GM23338 (cell line): ENCODE results near the gene IL10. TPM values are rescaled to one million over a fixed set of nuclear protein-coding genes. Genes with fewer than 3 reads are reported as not detected.

Source experiments
- ATAC-seq: fragments of 200-7000 bp; cut with Tn5 transposase; 3 replicates; pipeline ENCODE4 v1.9.1; 2020
- DNase-seq: peaks from one replicate; pipeline ENCODE4 v3.0.0-alpha.2; 2015; ENCODE audit warnings: low spot score
- H2AFZ ChIP-seq: fragments of 200-600 bp; sonication (generic); 2 replicates; pipeline ENCODE4 v1.8.0; 2016; ENCODE audit warnings: antibody characterized with exemption, mild to moderate bottlenecking, moderate library complexity
- H3F3A ChIP-seq: fragments of 200-600 bp; sonication (generic); replicated peaks from 2 replicates; pipeline ENCODE4 v1.8.0; 2017; ENCODE audit warnings: antibody characterized with exemption, mixed run types, low read depth
- H3K27ac ChIP-seq: fragments of 200-600 bp; sonication (generic); 2 replicates; pipeline ENCODE4 v1.6.1; 2016; ENCODE audit warnings: low read depth
- H3K27me3 ChIP-seq: fragments of 200-600 bp; sonication (generic); 2 replicates; pipeline ENCODE4 v1.8.0; 2016; ENCODE audit warnings: mild to moderate bottlenecking, mixed run types, moderate library complexity; ENCODE audit not compliant: insufficient read depth
- H3K36me3 ChIP-seq: fragments of 200-600 bp; sonication (generic); 2 replicates; pipeline ENCODE4 v1.8.0; 2016; ENCODE audit warnings: mild to moderate bottlenecking; ENCODE audit not compliant: insufficient read depth
- H3K4me1 ChIP-seq: fragments of 200-600 bp; sonication (generic); 2 replicates; pipeline ENCODE4 v1.8.0; 2016; ENCODE audit warnings: mild to moderate bottlenecking, moderate library complexity; ENCODE audit not compliant: insufficient read depth
- H3K4me2 ChIP-seq: fragments of 200-600 bp; sonication (generic); 2 replicates; pipeline ENCODE4 v1.7.1; 2017; ENCODE audit warnings: mixed run types
- H3K4me3 ChIP-seq: fragments of 200-600 bp; sonication (generic); 2 replicates; pipeline ENCODE4 v1.6.1; 2016; ENCODE audit warnings: mixed run types
- H3K79me2 ChIP-seq: fragments of 200-600 bp; sonication (generic); replicated peaks from 2 replicates; pipeline ENCODE4 v1.8.0; 2017; ENCODE audit warnings: mild to moderate bottlenecking; ENCODE audit not compliant: insufficient read depth
- H3K9me2 ChIP-seq: fragments of 200-600 bp; sonication (generic); 2 replicates; pipeline ENCODE4 v1.8.0; 2017; ENCODE audit not compliant: insufficient read depth
- H4K20me1 ChIP-seq: fragments of 200-600 bp; sonication (generic); replicated peaks from 2 replicates; pipeline ENCODE4 v1.8.0; 2017; ENCODE audit warnings: mild to moderate bottlenecking; ENCODE audit not compliant: insufficient read depth
- H3K27ac Mint-ChIP-seq: 2 replicates; pipeline ENCODE4 v1.8.0; 2020; ENCODE audit warnings: inconsistent platforms, mild to moderate bottlenecking, moderate library complexity, mixed read lengths
- H3K27me3 Mint-ChIP-seq: 3 replicates; pipeline ENCODE4 v1.8.0; 2022; ENCODE audit warnings: low read depth, mild to moderate bottlenecking, moderate library complexity, mixed read lengths, inconsistent platforms; ENCODE audit not compliant: insufficient read depth, poor library complexity
- H3K36me3 Mint-ChIP-seq: 3 replicates; pipeline ENCODE4 v1.8.0; 2021; ENCODE audit warnings: low read depth, mild to moderate bottlenecking, inconsistent platforms, moderate library complexity, mixed read lengths
- H3K4me1 Mint-ChIP-seq: 3 replicates; pipeline ENCODE4 v1.8.0; 2020; ENCODE audit warnings: mild to moderate bottlenecking, inconsistent platforms, mixed read lengths
- H3K4me3 Mint-ChIP-seq: 3 replicates; pipeline ENCODE4 v1.8.0; 2021; ENCODE audit warnings: moderate library complexity, mild to moderate bottlenecking, inconsistent platforms, mixed read lengths
- H3K9me3 Mint-ChIP-seq: 3 replicates; pipeline ENCODE4 v1.8.0; 2020; ENCODE audit warnings: moderate library complexity, mild to moderate bottlenecking, inconsistent platforms, mixed read lengths
- CREB1 ChIP-seq: fragments of 250-450 bp; sonication (Bioruptor Pico); IDR thresholded peaks from 2 replicates; pipeline ENCODE4 v1.5.0; 2020; ENCODE audit warnings: low read depth, mild to moderate bottlenecking, moderate library complexity
- CTCF ChIP-seq, 2 experiments: fragments of 200-600 bp in 1 of 2; sonication (generic) in 1 of 2; conservative IDR thresholded peaks; 2 replicates each; pipeline versions ENCODE4 v1.5.1 to v1.6.1; 2016 to 2017; ENCODE audit warnings: antibody characterized with exemption in 2 of 2, low read depth in 2 of 2, mild to moderate bottlenecking in 2 of 2, moderate library complexity in 1 of 2
- ETS1 ChIP-seq: IDR thresholded peaks from 2 replicates; pipeline ENCODE4 v1.6.1; 2016; ENCODE audit warnings: antibody characterized with exemption
- EZH2 ChIP-seq: fragments of 200-600 bp; sonication (generic); IDR thresholded peaks from one replicate; pipeline ENCODE4 v1.8.0; 2017; ENCODE audit warnings: antibody characterized with exemption, mild to moderate bottlenecking, low read depth; ENCODE audit not compliant: unreplicated experiment
- EZH2phosphoT487 ChIP-seq: fragments of 200-600 bp; sonication (generic); IDR thresholded peaks from one replicate; pipeline ENCODE4 v1.8.1; 2018; ENCODE audit warnings: antibody characterized with exemption; ENCODE audit not compliant: unreplicated experiment
- JUNB ChIP-seq: IDR thresholded peaks from one replicate; pipeline ENCODE4 v1.6.1; 2016; ENCODE audit warnings: antibody characterized with exemption; ENCODE audit not compliant: unreplicated experiment
- NANOG ChIP-seq: IDR thresholded peaks from 2 replicates; pipeline ENCODE4 v1.6.1; 2016; ENCODE audit warnings: antibody characterized with exemption, borderline replicate concordance
- POLR2AphosphoS5 ChIP-seq: IDR thresholded peaks from 2 replicates; pipeline ENCODE4 v1.6.1; 2016; ENCODE audit warnings: antibody characterized with exemption, low read depth
- REST ChIP-seq: IDR thresholded peaks from one replicate; pipeline ENCODE4 v1.6.1; 2018; ENCODE audit warnings: antibody characterized with exemption; ENCODE audit not compliant: unreplicated experiment
- STAT1 ChIP-seq: IDR thresholded peaks from one replicate; pipeline ENCODE4 v1.6.1; 2016; ENCODE audit warnings: antibody characterized with exemption; ENCODE audit not compliant: unreplicated experiment
- ZNF114 ChIP-seq: fragments of 250-450 bp; sonication (Bioruptor Pico); IDR thresholded peaks from 2 replicates; pipeline ENCODE4 v1.5.0; 2020; ENCODE audit warnings: mild to moderate bottlenecking, moderate library complexity
- ZNF331 ChIP-seq: fragments of 250-450 bp; sonication (Bioruptor Pico); IDR thresholded peaks from 2 replicates; pipeline ENCODE4 v1.5.0; 2020; ENCODE audit warnings: low read depth, mild to moderate bottlenecking, moderate library complexity
- ZNF462 ChIP-seq: fragments of 250-450 bp; sonication (Bioruptor Pico); IDR thresholded peaks from 2 replicates; pipeline ENCODE4 v1.5.0; 2020; ENCODE audit warnings: mild to moderate bottlenecking, moderate library complexity
- polyA plus RNA-seq: library from polyadenylated mRNA; unstranded; fragments of >200 nt; fragmentation: Nextera tagmentation; extraction: Ambion mirVana; gene quantifications from 2 replicates; pipeline ENCODE4 v1.2.1, GENCODE V29; 2016
- total RNA-seq: library from RNA; depleted of rRNA; stranded (reverse); fragments of >200 nt; shearing (Covaris generic); gene quantifications from 2 replicates; pipeline ENCODE4 v1.2.3, GENCODE V29; 2014

Gene IL10
- total and polyA plus RNA-seq, 2 experiments from 2014 or later = not detected

GRCh38 chr1:206753141-206753540 lies 19.2 kb downstream of the IL10 start:
- ATAC-seq (no peak), DNase-seq (no peak)
- Mint-ChIP-seq H3K27ac (no peak overlapping the region), H3K36me3 (no peaks in the 10 kb centered on the region), H3K27me3 (peaks cover 7% of the 10 kb centered on the region), H3K4me3 (no peak overlapping the region), H3K9me3 (no peaks in the 10 kb centered on the region), H3K4me1 (peaks cover 10% of the 10 kb centered on the region)
- Histone ChIP-seq H3K9me2 (no peaks in the 10 kb centered on the region), H3K4me1 (0 out of 2 replicates have a peak, but pooled peaks cover 6% of the 10 kb centered on the region), H3K36me3 (no peaks in the 10 kb centered on the region), H3K27ac (no peak overlapping the region), H3K4me3 (no peak overlapping the region), H3K79me2 (no peaks in the 10 kb centered on the region), H2AFZ (no peak overlapping the region), H3F3A (no peaks in the 10 kb centered on the region), H3K4me2 (no peak overlapping the region), H3K27me3 (peaks cover 56% of the 10 kb centered on the region), H4K20me1 (peaks cover 5% of the 10 kb centered on the region; the same call in 1 of the 2 replicates)
- TF ChIP-seq REST = no peak
- no peak for TF ChIP-seq STAT1
- TF ChIP-seq CREB1 = no peak
- TF ChIP-seq EZH2 = no peak
- TF ChIP-seq ZNF462 (CRISPR knock-in tag) = no peak
- no peak for TF ChIP-seq ETS1
- TF ChIP-seq POLR2AphosphoS5 = no peak
- TF ChIP-seq ZNF114 = no peak
- no peak for TF ChIP-seq CTCF (conservative IDR thresholded peaks at IDR 0.05; ENCODE audit: low read depth in 2 of 2)
- TF ChIP-seq JUNB = no peak
- no peak for TF ChIP-seq ZNF331 (CRISPR knock-in tag)
- no peak for TF ChIP-seq NANOG
- TF ChIP-seq EZH2phosphoT487 = no peak
